Urothelium cell line (cell line): ENCODE results near the gene FMO1.
"Not testable (repeated sequence)": the region's sequence is repeated elsewhere in the genome, so short reads cannot be mapped to it uniquely, and the experiment has no call there.

Experiments
- DNase-seq: peaks from one replicate; pipeline ENCODE4 v3.0.0; 2011; ENCODE audit warnings: low spot score, mixed read lengths
- FAIRE-seq: peaks from 2 replicates; lab custom pipeline; 2011; peaks lifted over from hg19 to GRCh38; lab: Jason Lieb, UNC

Gene FMO1

DNA sequence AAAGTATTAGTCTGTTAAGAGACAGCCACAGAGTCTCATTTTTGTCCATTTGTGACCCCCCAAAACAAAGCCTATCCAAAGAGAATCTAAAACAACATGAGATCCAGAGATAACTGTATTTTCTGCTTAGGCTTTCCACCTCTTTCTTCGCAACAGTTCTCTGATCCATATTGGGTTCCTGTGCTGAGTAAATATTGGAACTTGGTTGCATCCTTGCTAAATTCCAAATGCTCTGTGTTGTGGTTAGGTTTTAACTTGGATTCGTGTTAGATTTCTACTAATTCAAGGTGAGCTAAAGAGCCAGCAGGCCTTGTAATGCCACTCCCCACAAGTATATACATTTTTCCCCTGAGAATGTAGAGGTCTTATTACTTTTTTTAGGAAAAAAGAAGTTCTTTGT is 29.2 kb downstream of the FMO1 start:
- FAIRE-seq: no peak
- DNase-seq: no peak

DNA sequence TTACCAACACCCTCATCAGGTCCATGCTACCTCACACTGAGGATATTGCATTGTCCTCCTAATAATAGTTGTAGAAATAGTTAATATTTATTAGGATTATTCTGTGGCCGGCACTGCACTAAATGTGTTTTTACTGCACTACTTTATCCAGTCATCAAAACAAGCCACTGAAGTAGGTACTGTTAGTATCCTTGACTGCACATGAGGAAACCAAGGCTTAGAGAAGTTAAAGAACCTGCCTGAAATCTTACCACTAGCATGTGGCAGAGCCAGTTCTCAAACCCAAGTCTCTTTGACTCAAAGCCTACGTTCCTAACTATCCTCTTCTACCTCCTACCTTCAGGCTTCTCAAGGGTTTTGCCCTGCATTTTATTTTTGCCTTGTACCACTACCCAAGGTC is 30.9 kb downstream of the FMO1 start:
- FAIRE-seq (no peak), DNase-seq (no peak)

DNA sequence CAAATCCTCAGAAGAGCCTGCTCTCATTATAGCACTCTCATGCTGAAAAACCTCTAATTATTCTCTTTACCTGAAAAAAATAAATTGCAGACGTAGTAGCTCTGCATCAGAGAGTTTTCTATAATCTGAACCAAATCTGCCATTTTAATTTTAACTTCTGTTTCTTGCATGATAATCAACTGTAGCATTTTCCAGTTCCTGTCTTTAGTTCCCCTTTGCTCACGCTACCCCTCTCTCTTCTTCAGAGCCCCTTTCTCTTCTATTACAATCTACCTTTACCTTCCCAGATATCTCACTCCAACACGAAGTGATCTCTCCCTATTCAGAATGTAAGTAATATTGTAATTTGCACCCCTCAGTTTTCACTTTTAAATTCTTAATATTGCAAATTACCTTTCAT is 31.4 kb downstream of the FMO1 start:
- no peak for FAIRE-seq
- DNase-seq: no peak

DNA sequence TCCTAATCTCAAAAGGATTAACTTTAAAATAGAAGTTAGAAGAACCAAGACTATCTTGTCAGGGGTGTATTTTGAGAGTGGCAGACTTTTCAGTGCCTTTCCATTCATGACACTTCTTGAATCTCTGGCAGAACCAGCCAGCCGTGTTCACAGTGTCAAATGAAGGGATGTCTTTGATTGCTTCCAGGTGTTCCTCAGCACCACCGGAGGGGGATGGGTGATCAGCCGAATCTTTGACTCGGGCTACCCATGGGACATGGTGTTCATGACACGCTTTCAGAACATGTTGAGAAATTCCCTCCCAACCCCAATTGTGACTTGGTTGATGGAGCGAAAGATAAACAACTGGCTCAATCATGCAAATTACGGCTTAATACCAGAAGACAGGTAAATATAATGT is 32.3 kb downstream of the FMO1 start:
- DNase-seq (no peak), FAIRE-seq (no peak)

DNA sequence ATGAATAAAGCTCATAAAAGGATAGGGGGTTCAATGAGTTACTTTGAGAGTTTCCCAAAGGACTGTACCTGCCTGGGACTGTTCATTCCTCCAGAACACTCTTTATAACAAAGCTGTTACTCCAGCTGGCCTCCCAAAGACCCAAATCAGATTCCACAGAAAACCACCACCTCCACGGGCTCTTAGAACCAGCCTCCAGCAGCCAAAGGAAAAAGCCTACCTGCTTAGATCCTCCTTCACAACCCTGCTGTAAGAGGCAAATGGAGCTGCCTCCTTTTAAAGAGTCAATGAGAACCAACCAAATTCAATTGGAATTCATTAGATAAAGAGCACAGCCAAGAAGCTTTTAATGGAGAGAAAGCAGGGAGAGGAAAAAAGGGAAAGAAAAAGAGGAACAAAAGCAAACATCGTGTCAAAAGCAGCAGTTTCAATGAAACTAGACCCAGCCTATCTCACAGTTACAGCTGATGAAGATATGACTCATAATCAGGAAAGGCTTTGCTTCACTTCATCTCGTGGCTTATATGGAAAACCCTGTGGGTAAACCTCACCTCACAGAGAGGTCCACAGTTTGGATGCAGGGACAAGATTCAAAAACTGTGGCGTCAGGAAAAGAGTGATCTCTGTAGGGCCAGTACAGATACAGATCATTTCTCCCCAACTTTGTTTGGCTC is 37.9 kb downstream of the FMO1 start:
- DNase-seq (peak; percentile 19), FAIRE-seq (no peak)

DNA sequence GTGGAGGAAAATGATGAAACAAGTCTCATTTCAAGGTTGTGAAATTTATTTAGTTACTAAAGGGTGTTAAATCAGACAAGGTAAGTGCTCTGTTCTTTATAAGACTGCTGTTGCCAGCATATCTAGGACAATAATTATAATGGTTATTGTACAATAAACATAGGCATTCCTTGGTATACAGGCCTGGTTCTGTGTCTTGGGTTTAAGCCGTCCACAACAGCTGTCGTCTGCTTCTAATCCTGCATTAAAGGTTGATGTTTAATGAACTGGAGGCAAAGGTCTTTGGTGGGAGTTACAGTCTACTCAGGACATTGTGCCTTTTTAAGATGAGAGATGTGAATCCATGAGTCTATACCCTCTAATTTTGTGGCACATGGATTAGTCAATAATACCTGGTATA is 42.3 kb downstream of the FMO1 start:
- FAIRE-seq (no peak), DNase-seq (no peak)

DNA sequence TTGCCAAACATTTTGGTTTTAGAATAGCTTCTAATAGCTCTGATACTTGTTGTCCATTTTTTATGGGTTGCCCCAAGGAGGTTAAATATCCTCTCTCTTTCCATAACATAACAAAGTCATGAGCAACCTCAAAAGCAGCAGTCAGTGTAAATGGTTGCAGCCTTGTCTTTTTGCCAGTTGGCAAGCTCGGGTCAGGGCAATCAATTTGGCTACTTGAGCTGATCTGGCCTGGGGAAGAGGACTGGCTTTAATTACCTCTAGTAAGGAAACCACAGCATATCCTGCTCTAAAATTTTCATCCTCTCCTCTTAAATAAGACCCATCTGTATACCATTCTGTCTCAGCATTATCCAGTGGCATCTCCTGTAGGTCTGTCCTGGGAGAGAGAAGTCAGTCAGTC is 44.5 kb downstream of the FMO1 start:
- no peak for FAIRE-seq
- no peak for DNase-seq

DNA sequence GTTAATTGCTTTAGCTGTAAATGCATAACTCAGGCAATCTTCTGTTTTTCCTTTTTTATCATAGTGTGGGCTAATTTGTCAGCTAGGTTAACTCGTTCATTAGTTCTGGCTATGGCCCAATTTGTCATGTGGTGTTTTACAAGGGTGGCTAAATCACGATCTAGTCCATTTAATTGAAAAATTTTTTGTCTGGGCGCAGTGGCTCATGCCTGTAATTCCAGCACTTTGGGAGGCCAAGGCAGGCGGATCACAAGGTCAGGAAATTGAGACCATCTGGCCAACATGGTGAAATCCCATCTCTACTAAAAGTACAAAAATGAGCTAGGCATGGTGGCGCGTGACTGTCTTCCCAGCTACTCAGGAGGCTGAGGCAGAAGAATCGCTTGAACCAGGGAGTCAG is 47.1 kb downstream of the FMO1 start:
- not testable (repeated sequence) for DNase-seq, FAIRE-seq

DNA sequence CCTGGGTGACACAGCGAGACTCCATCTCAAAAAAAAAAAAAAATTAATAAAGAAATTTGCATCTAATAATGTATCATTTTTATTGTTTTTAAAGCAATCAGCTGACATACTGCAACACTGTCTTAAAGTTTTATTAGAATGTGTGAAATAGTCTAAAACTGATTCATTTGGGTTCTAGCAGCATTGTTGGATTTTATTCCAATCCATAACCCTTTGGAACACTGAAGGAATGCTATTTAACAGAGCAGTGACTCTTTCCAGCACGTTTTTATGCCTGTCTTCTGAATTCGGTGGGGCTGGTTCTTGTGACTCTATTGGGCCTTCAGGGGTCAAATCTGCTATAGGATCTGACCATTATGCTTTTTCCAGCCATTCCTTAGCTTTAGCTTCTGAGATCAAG is 47.5 kb downstream of the FMO1 start:
- FAIRE-seq: no peak
- DNase-seq: no peak

DNA sequence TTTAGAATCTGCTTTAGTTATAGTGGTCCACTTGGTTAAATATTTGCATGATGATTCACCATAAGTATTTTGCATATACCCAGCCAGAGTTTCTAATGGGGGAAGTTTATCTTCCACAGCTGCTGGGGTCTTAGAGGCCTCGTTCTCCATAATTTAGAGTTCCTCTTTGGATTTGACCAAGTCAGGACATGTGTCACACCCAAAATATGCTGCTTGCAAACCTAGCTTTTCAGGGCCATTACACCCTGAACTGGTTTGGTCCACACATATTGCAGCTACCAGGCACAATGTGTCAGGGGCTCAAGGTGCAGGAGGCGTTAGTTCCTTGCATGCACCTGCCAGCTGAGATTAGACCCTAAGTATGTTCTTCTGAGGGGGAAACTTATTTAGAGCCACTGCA is 48.6 kb downstream of the FMO1 start:
- FAIRE-seq (no peak), DNase-seq (no peak)

DNA sequence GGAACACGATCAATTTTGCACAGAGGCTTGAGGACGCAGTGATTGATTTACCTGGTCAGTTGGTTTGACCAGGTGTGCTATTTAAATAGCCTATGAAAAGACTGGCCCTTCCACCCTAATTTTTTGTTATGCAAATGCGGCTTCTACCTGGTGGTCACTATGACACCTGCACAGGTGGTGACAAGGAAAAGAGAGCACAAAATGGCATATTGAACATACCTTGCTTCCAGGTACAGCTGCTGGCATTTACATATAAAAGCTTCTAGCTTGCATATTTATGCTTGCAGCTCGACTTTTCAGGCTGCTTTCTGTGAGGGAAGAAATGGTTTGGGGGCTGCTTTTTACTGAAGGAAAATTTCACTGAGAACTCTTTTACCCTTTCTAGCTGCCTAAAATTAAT is 50.4 kb downstream of the FMO1 start:
- DNase-seq (no peak), FAIRE-seq (no peak)

DNA sequence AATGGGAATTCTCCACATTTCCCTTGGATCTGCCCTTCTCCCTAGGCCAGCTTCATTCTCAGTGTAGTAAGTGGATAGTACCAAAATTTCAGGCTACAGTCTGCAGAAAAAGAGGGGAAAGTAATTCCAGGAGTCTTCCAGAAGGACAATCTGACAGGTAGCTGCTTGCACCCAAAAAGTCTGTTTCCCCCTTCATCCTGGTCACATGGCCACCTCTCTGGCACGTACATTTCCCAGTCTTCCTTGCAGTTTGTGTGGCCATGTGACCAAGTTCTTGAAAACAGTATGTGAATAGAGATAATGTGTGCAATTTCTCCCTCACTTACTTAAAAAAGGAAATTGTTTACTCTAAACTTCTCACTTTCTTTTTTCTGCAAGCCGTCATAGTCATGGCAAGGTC is 51.0 kb downstream of the FMO1 start:
- no peak for FAIRE-seq
- no peak for DNase-seq

DNA sequence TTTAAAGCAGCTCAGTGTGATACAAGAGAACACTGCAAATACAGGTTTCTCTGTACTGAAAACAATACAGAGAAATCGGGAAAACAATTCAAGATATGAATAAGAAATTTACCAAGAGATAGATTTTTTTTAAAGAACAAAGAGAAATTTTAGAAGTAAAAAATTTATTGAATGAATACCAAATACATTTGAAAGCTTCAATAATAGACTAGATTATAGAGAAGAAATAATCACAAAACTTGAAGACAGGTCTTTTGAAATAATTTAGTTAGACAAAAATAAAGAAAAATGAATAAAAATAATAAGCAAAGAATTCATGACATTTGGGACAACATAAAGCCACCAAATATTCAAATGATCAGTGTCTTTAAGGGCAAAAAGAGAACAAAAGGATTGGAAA is 52.1 kb downstream of the FMO1 start:
- no peak for FAIRE-seq
- DNase-seq: no peak

DNA sequence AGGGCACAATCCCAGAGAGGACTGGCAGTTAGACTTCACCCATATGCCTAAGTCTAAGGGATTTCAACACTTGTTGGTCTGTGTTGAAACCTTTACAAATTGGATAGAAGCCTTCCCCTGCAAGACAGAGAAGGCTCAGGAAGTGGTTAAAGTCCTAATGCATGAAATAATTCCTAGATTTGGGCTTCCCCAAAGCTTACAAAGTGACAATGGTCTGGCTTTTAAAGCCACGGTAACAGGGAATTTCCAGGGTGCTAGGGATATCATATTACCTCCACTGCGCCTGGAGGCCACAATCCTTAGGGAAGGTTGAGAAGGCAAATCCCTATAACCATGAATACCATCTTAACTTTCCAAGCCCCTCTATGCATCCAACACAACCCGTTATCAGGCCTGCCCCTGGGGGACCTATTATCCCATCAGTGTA is 62.4 kb downstream of the FMO1 start:
- FAIRE-seq (no peak), DNase-seq (no peak)

DNA sequence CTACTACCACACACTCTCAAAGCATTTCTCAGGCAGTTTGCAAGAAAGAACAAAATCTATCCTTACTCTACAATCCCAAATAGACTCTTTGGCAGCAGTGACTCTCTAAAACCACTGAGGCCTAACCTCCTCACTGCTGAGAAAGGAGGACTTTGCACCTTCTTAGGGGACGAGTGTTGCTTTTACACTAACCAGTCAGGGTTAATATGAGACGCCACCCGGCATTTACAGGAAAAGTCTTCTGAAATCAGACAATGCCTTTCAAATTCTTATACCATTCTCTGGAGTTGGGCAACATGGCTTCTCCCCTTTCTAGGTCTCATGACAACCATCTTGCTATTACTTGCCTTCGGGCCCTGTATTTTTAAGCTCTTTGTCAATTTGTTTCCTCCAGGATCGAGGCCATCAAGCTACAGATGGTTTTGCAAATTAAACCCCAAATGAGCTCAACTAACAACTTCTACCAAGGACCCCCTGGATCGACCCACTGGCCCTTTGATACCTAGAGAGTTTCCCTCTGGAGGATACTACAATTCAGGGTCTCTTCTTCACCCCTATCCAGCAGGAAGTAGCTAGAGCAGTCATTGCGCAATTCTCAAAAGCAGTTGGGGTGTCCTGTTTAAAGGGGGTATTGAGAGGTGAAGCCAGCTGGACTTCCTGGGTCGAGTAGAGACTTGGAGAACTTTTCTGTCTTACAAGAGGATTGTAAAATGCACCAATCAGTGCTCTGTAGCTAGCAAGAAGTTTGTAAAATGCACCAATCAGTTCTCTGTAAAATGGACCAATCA is 63.7 kb downstream of the FMO1 start:
- FAIRE-seq (no peak), DNase-seq (no peak)

DNA sequence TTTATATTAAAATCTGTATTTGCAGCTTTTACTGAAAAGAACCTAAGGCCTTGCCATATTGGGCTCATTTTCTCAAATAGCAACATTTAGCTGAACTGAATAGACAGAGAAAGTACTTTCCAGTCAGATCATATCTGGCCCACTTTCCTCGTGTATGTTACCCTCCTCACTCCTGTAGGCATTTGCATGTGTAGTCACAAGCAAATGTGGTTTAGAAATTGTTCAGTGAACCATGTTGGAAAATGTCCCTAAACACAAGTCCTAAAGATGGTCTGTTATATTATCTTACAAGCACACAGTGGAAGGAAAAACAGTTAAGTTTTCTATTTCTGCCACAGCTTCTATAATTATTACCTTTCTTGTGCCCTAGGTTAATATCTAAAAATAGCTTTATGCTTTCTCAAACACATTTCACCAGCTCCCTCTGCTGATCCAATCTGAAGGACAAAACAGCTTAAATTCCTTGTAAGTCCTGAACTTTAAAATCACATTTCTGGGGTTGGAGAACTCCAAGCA is 65.1 kb downstream of the FMO1 start:
- no peak for FAIRE-seq
- no peak for DNase-seq

DNA sequence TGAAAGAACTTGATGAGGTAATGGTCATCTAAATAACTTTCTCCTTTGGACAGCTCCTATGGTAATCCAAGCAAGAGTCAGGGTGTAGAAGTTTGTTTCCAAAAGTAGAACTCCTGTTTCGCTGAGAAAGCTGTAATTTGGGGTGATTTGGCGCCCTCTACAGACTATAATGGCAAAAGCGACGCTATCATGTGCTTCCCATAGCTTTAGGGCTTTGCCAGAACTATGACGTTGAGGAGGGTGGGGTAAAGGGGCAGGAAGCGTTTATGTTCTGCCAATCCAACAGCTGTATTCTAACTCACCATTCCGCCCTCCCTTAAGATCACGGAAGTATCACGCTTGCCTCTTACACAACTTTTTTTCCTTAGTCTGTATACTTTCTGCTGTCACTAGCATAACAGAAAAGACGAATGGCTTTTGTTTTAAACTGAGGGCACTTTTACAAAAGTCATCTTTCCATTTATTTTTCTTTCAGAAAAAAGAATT is 65.6 kb downstream of the FMO1 start, which contains the start of gene FMO4:
TSS of gene FMO4 (plus strand) at position 349 of the 486 bp plus-strand sequence. CDS start 5,643 bp downstream, outside the sequence.
- FAIRE-seq (peak; percentile 35), DNase-seq (peak; percentile 92)

DNA sequence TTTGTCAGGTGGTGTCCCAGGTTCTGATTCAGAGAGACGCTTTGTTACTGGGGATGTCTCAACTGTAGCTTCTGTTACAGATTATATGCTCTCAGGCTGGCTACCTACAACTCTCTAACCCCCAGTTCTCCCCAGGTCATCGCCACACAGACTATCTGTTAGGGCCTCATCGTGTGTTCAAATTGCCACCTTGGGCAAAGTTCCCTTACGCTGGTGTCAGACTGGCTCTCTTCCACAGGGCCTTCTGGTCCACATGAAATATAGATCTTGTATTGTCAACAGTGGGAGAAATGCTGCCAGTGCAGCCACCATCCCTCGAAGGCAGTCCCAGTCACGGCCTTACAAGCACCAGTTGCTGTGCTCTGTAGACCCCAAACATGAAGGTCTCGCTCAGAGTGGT is 81.0 kb downstream of the FMO1 start:
- DNase-seq (no peak), FAIRE-seq (no peak)

DNA sequence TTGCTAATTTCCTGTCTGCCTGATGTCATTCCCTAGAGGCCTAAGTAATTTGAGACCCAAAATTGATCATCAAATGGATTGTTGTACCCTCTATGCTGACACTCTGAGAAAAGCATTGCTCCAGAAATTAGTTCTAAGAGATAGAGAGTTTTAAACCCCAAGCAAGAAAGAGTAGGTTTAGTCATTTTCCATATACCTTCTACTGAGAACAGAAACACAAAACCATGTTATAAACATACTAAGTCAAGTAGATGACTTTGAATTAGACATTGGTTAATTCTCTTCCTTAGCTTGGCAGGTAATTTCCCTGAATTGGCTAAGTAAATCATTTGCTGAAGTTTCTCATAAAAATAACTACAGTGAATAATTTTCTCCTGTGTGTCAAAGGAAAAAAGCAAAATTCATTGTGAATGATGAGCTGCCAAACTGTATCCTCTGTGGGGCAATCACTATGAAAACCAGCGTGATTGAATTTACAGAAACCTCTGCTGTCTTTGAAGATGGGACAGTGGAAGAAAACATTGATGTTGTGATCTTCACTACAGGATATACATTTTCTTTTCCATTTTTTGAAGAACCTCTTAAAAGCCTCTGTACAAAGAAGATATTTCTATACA is 85.8 kb downstream of the FMO1 start:
- DNase-seq (no peak), FAIRE-seq (no peak)
